NCI-H2081 treated with DMSO at 0.1 percent for 48 hours (cell line): ENCODE data around the gene ATP5ME.
"Not testable (repeated sequence)": the region's sequence is repeated elsewhere in the genome, so short reads cannot be mapped to it uniquely, and the experiment has no call there.

ENCODE experiments used
- DNase-seq: peaks from one replicate; lab custom pipeline; 2025; lab: John Stamatoyannopoulos, UW

Gene ATP5ME

GRCh38 chr4:654503-654845 is 19.6 kb downstream of the ATP5ME start:
- no peak for DNase-seq

GRCh38 chr4:653831-654502 is 20.1 kb downstream of the ATP5ME start:
- DNase-seq = no peak

DNA sequence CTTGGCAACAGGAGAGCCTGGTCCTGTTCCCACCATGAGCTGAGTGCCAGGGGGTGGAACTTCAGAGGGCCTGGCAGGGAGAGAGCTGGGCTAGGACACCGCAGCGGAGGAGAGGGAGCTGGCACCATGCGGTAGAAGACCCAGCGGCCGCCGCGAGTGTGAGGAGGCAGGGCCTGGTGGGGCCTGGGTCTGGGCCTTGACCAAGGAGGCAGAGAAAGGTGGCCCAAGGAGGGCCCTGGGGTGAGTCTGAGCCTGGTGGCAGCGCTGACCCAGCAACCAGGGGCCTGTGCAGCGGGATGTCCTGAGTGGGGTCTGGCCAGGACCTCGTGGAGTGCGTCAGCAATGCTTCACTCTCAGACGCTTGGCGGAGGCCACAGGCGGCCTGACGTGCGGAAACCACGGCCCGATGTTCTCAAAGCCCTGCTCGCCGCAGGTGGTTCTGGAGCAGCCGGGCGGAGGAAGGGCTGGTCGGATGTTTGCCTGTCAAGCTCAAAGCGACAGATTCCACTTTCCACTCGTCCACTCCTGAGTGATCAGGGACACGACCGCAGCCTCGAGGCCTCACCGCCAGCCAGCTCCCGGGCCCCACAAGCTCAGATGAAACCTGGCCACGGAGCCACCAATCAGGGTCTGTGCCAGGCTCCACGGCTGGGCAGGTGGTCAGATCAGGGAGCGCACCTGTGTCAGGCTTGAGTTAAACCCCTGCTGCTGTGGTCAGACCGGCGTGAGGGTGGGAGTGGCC is 20.8 kb downstream of the ATP5ME start:
- no peak for DNase-seq

- DNase-seq = no peak
Observed at GRCh38 chr4:651884-652642, 22.0 kb downstream of the ATP5ME start.

- no peak for DNase-seq
Observed at GRCh38 chr4:650951-651883, 22.9 kb downstream of the ATP5ME start.

GRCh38 chr4:650461-650860 is 23.6 kb downstream of the ATP5ME start:
- no peak for DNase-seq

DNA sequence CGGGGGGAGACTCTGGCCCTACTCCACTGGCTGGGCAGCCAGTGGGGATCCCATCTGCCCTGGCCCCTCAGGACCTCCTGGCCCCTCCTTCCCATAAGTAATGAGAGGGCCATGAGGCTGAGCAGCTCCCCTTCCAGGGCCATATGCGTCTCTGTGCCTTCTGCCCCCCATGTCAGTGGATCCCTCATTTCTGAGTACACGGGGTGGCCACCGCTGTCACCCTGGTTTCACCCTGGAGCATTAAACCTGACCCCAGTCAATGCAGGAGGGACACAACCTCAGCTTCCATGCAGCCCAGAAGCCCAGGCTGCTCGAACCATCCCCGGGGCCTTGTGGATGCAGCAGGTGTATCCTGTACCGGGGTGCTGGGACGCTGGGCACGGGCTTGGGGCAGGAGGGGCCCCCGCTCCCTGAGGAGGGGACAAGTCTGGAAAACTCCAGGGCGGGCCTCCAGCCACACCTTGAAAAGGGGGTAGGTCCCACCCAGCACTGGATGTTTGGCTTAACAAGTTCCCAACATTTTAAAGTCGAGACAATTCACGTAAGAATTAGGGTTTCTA is 24.2 kb downstream of the ATP5ME start:
- no peak for DNase-seq

DNA sequence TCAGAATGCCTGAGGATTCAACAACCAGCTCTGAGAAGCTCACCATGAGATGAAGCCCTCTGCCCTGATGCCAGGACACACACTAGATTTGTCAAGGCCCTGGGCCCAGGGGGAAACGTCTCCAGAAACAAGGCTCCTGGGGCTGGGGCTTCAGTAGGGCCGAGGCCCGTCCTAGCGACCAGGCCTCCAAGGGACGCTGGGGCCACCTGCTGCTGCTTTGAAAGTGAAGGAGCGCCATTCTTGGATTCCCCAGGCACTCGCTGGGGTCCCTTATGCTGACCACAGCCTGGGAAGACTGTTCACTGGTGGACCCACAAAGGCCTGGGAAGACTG is 24.8 kb downstream of the ATP5ME start:
- no peak for DNase-seq

- DNase-seq = no peak
Observed at GRCh38 chr4:648579-649292, 25.3 kb downstream of the ATP5ME start.

DNA sequence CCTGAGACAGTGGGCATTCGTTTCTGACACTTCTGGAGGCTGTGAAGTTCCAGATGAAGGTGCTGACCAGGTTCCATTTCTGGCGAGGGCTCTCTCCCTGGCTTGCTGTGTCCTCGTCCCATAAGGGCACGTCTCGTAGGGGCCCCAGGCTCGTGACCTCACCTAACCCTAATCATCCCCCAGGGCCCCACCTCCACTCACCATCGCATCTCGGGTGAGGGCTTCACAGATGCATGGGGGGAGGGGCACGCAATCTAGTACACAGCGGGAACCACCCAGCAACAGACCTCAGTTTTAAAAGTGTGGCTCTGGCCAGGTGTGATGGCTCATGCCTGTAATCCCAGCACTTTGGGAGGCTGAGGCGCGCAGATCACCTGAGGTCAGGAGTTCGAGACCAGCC is 26.6 kb downstream of the ATP5ME start:
- DNase-seq = no peak

DNA sequence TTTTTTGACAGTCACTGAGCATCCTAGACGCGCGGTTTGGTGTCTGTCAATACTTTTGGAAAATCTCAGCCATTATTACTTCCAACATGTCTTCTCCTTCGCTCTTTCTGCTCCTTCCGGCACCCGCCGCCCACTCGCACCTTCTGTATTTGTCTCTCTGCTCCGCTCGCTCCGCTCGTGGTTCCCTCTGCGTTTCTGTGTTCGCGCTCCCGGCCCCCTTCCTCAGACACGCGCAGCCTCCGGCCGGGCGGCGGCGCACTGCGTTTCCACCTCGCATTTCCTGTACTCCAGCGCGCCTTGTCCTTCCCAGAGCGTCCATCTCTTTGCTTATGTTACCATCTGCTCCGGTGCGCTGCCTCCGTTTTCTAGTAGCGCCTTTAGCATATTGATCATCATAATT is 27.6 kb downstream of the ATP5ME start:
- no peak for DNase-seq

- DNase-seq = not testable (repeated sequence)
Observed at GRCh38 chr4:642366-642765, 31.7 kb downstream of the ATP5ME start.

DNA sequence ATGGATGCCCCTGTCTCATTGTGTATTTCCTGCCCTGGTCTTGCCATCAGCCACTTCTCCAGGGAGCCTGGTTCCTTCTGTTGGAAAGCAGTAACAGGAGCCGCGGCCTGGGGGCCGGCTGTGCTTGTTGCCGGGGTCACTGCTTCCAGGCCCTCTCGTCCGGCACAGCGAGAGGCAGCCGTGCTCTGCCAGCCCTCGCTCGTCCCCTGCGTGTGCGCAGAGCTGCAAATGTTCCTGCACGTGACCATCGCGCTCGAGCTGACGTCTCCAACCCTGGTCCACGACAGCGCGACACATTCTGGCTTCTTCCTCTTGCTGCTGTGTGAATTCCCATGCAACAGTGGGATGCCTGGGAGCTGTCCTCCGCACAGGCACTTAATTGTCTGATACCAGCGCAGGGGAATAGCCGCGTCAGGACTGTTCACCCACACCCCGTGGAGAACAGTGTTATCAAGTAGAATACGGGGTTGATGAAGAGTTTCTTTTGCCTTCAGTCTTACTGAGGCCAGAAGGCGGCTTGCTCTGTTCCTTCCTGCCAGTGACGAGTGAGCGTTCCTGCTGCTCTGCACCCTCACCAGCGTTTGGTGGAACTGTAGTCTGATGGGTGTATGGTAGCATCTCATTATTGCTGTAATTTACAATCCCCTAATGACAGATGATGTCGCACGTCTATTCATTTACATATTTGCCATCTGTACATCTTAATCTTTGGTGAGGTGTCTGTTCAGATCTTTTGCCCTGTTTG is 36.4 kb downstream of the ATP5ME start:
- DNase-seq = no peak

GRCh38 chr4:636628-637159 is 37.4 kb downstream of the ATP5ME start:
- no peak for DNase-seq

DNA sequence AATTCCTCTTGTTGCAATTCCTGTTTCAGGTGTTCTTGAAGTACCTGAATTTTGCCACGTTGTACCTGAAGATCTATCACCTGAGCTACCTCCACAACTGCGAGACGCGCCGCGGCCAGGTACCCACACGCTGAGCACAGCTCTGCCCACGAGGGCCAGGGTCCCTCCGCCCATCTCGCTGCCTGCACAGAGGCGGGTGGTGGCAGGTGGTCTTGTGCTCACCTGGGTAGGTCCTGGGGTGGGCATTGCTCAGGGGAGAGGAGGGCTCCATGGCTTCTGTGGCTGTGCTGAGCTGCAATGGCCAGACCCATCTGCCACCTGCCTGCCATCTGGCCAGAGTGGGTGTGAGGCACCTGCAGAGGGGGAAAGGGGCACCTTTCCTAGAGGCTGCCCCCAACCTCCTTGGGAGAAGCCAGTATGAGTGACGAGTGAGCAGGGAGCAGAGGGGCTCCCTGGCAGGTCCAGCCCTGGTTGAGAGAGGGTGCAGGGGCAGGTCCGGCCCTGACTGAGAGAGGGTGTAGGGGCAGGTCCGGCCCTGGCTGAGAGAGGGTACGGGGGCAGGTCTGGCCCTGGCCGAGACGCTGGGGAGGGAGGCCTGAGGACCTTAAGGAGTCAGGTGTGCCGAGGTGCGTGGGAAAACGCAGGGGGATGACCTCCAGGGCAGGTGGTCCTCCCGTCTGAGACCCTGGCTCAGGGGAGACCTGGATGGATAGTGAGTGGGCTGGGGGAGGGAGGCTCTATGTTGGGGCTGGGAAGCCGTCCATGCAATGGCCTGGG is 38.0 kb downstream of the ATP5ME start:
- no peak for DNase-seq

GRCh38 chr4:635066-635835 is 38.8 kb downstream of the ATP5ME start:
- DNase-seq = not testable (repeated sequence)

DNA sequence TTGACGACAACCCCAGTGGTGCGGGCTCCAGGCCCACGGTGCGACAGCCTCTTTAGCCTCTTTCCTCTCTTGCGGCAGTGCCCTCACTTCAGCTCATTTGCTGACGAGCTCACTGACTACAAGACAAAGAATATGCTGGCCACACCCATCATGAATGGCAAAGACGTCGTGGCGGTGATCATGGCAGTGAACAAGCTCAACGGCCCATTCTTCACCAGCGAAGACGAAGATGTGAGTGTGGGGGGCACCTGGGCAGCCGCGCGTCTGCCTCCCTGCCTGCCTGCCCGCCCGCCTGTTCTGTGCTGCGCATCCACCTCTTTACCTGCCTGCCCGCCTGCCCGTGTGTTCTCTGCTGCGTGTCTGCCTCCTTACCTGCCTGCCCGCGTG is 39.5 kb downstream of the ATP5ME start:
- DNase-seq = no peak

- no peak for DNase-seq
Observed at GRCh38 chr4:633976-634598, 40.0 kb downstream of the ATP5ME start.
